ENCODE results near the gene DAB1. TPM values are rescaled to one million over a fixed set of nuclear protein-coding genes. Genes with fewer than 3 reads are reported as not detected.

The DAB1 gene
- total RNA-seq, 1 experiment from 2014 or later: not detected

DNA sequence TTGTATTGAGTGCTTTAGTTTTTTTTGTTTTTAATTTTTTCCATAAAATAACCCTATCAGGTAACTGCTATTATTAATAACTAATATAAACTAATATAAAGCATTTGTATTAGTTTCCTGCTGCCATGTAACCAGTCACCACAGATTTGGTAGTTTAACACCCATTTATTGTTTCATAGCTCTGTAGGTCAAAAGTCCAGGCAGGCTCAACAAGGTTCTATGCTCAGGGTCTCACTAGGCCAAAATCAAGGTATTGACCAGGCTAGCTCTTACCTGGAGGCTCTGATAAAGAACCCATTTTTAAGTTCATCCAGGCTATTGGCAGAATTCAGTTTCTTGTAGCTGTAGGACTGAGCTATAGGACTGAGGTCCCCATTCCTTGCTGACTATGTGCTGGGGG, 189.4 kb downstream of the DAB1 start:
- RAD21 ChIA-PET (ENCODE audit: low non-redundant PET in 1 of 2, low total read pairs in 2 of 2, uncharacterized antibody in 2 of 2, unreplicated experiment in 2 of 2): no interaction called here
- H3K4me1 ChIP-seq (ENCODE audit: control insufficient read depth in 1 of 2, insufficient read depth in 2 of 2, low read length in 2 of 2): no peaks in the 10 kb centered on the region
- ATAC-seq (no peak), DNase-seq (ENCODE audit: low read depth, low spot score) (no peak)
- H3K9ac ChIP-seq (ENCODE audit: low read length): no peak overlapping the region
- no peaks in the 10 kb centered on the region for H3K9me2 ChIP-seq (ENCODE audit: insufficient read depth)
- no TSS peak for BruUV-seq (replicated peaks)
- H2AFZ ChIP-seq (ENCODE audit: low read depth, low read length, poor library complexity, severe bottlenecking): no peak overlapping the region
- TF ChIP-seq EGR1 (IDR thresholded peaks at IDR 0.05; ENCODE audit: low read depth) (no peak), CBX3 (IDR thresholded peaks at IDR 0.05; ENCODE audit: low read depth) (no peak), RAD21 (IDR thresholded peaks at IDR 0.05; ENCODE audit: low read depth) (no peak), MAX (IDR thresholded peaks at IDR 0.05) (no peak), TCF7L2 (IDR thresholded peaks at IDR 0.05; ENCODE audit: borderline replicate concordance, extremely low read depth, insufficient read depth, insufficient read length) (no peak), SIN3A (IDR thresholded peaks at IDR 0.05; ENCODE audit: low read depth) (no peak)
- TF ChIP-seq, protein P1, sequence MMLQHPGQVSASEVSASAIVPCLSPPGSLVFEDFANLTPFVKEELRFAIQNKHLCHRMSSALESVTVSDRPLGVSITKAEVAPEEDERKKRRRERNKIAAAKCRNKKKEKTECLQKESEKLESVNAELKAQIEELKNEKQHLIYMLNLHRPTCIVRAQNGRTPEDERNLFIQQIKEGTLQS (IDR thresholded peaks at IDR 0.05): no peak
- POLR2A ChIA-PET: no interaction called here
- H3K4me3 ChIP-seq (replicated peaks in 1 of 2; ENCODE audit: low read depth in 1 of 2, low read length in 2 of 2): no peak overlapping the region
- no peaks in the 10 kb centered on the region for H3K36me3 ChIP-seq (ENCODE audit: control insufficient read depth in 1 of 2, insufficient read depth in 2 of 2, low read length in 2 of 2)
- H4K20me1 ChIP-seq (ENCODE audit: insufficient read depth): no peaks in the 10 kb centered on the region
- no peak overlapping the region for H3K4me2 ChIP-seq (ENCODE audit: low read length)
- intact Hi-C loops (cut with micrococcal nuclease): no loop called here
- CTCF ChIA-PET: no interaction called here
- H3K9me3 ChIP-seq (ENCODE audit: control insufficient read depth in 1 of 2, insufficient read depth in 1 of 2, low read depth in 1 of 2, low read length in 2 of 2): no peaks in the 10 kb centered on the region
- no peak overlapping the region for H3K27ac ChIP-seq (ENCODE audit: low read depth, low read length)
- H3K79me2 ChIP-seq (ENCODE audit: insufficient read depth, low read length): no peaks in the 10 kb centered on the region
- H3K27me3 ChIP-seq (ENCODE audit: insufficient read depth, low read length): no peaks in the 10 kb centered on the region

GRCh38 chr1:57232500-57232899, 191.4 kb downstream of the DAB1 start:
- Histone ChIP-seq H3K36me3 (ENCODE audit: control insufficient read depth in 1 of 2, insufficient read depth in 2 of 2, low read length in 2 of 2) (no peaks in the 10 kb centered on the region), H3K9me2 (ENCODE audit: insufficient read depth) (no peaks in the 10 kb centered on the region), H3K27me3 (ENCODE audit: insufficient read depth, low read length) (no peaks in the 10 kb centered on the region; the same call in 1 of the 2 replicates), H4K20me1 (ENCODE audit: insufficient read depth) (no peaks in the 10 kb centered on the region), H3K79me2 (ENCODE audit: insufficient read depth, low read length) (no peaks in the 10 kb centered on the region), H3K4me3 (replicated peaks in 1 of 2; ENCODE audit: low read depth in 1 of 2, low read length in 2 of 2) (no peak overlapping the region), H3K4me1 (ENCODE audit: control insufficient read depth in 1 of 2, insufficient read depth in 2 of 2, low read length in 2 of 2) (no peaks in the 10 kb centered on the region), H3K9me3 (ENCODE audit: control insufficient read depth in 1 of 2, insufficient read depth in 1 of 2, low read depth in 1 of 2, low read length in 2 of 2) (no peaks in the 10 kb centered on the region), H3K4me2 (ENCODE audit: low read length) (no peak overlapping the region), H2AFZ (ENCODE audit: low read depth, low read length, poor library complexity, severe bottlenecking) (no peak overlapping the region), H3K9ac (ENCODE audit: low read length) (no peak overlapping the region), H3K27ac (ENCODE audit: low read depth, low read length) (no peak overlapping the region)
- RAD21 ChIA-PET (ENCODE audit: low non-redundant PET in 1 of 2, low total read pairs in 2 of 2, uncharacterized antibody in 2 of 2, unreplicated experiment in 2 of 2): no interaction called here
- CTCF ChIA-PET: no interaction called here
- POLR2A ChIA-PET: no interaction called here
- ATAC-seq: no peak
- intact Hi-C loops (cut with micrococcal nuclease): no loop called here
- BruUV-seq (replicated peaks): no TSS peak
- TF ChIP-seq YY1 (IDR thresholded peaks at IDR 0.05; ENCODE audit: extremely low read depth, insufficient replicate concordance, low read depth, low read length) (no peak), EGR1 (IDR thresholded peaks at IDR 0.05; ENCODE audit: low read depth) (no peak), JUND (IDR thresholded peaks at IDR 0.05) (no peak), ZFX (IDR thresholded peaks at IDR 0.05) (no peak), POLR2AphosphoS5 (IDR thresholded peaks at IDR 0.05; ENCODE audit: low read depth, low read length) (no peak), ZBTB33 (IDR thresholded peaks at IDR 0.05; ENCODE audit: extremely low read depth, insufficient replicate concordance, low read length) (no peak), TCF7L2 (IDR thresholded peaks at IDR 0.05; ENCODE audit: borderline replicate concordance, extremely low read depth, insufficient read depth, insufficient read length) (no peak), ZNF274 (IDR thresholded peaks at IDR 0.05; ENCODE audit: low read depth, low read length) (no peak), ELF1 (IDR thresholded peaks at IDR 0.05; ENCODE audit: borderline replicate concordance, low read depth) (no peak)
- TF ChIP-seq, protein P1 (IDR thresholded peaks at IDR 0.05): no peak
- no peak for DNase-seq (ENCODE audit: low read depth, low spot score)

All from HCT116 (cell line).